PFSK-1 (cell line): Measurements from ENCODE around the gene HMOX1.
A peak's percentile ranks its signal among the peaks of the same experiment; 100 is the strongest.

Experiments
- FOXP2 ChIP-seq: optimal IDR thresholded peaks from 2 replicates; pipeline ENCODE3; 2011; ENCODE audit warnings: borderline replicate concordance, control low read depth, inconsistent platforms; ENCODE audit not compliant: insufficient read depth; ENCODE audit errors: extremely low read length, extremely low read depth
- POLR2AphosphoS5 ChIP-seq: IDR thresholded peaks from 2 replicates; pipeline ENCODE4 v1.6.1; 2012; ENCODE audit warnings: low read depth, mild to moderate bottlenecking, control low read depth, low read length, moderate library complexity
- REST ChIP-seq, 2 experiments: IDR thresholded peaks; 2 replicates each; pipeline versions ENCODE4 v1.6.1 to v1.8.0; 2011 to 2012; ENCODE audit warnings: low read depth in 2 of 2, low read length in 2 of 2, control low read depth in 1 of 2, inconsistent platforms in 1 of 2, mild to moderate bottlenecking in 1 of 2, moderate library complexity in 1 of 2; ENCODE audit not compliant: insufficient read depth in 1 of 2
- SIN3A ChIP-seq: IDR thresholded peaks from 2 replicates; pipeline ENCODE4 v1.6.1; 2012; ENCODE audit warnings: mild to moderate bottlenecking, low read length, moderate library complexity, borderline replicate concordance; ENCODE audit not compliant: insufficient read depth
- TAF1 ChIP-seq: IDR thresholded peaks from 2 replicates; pipeline ENCODE4 v1.6.1; 2012; ENCODE audit warnings: low read length, control low read depth, borderline replicate concordance; ENCODE audit not compliant: insufficient read depth

Gene HMOX1

GRCh38 chr22:35375526-35375925 lies 5.4 kb upstream of the HMOX1 start:
- TF ChIP-seq FOXP2: no peak
- TF ChIP-seq SIN3A: no peak
- no peak for TF ChIP-seq TAF1
- TF ChIP-seq REST (IDR thresholded peaks at IDR 0.05; ENCODE audit: insufficient read depth in 1 of 2, low read depth in 2 of 2, low read length in 2 of 2): no peak
- TF ChIP-seq POLR2AphosphoS5: no peak

GRCh38 chr22:35376728-35377472 lies 4.0 kb upstream of the HMOX1 start:
- no peak for TF ChIP-seq FOXP2
- TF ChIP-seq SIN3A: peak; percentile 82; the same call in 1 of the 2 replicates

GRCh38 chr22:35377735-35378134 lies 3.2 kb upstream of the HMOX1 start:
- TF ChIP-seq SIN3A: no peak
- TF ChIP-seq TAF1: no peak
- no peak for TF ChIP-seq REST (IDR thresholded peaks at IDR 0.05; ENCODE audit: insufficient read depth in 1 of 2, low read depth in 2 of 2, low read length in 2 of 2)
- no peak for TF ChIP-seq POLR2AphosphoS5
- TF ChIP-seq FOXP2: no peak

GRCh38 chr22:35378621-35379020 lies 2.3 kb upstream of the HMOX1 start:
- TF ChIP-seq FOXP2 (no peak), TAF1 (no peak), REST (IDR thresholded peaks at IDR 0.05; ENCODE audit: insufficient read depth in 1 of 2, low read depth in 2 of 2, low read length in 2 of 2) (no peak), POLR2AphosphoS5 (no peak), SIN3A (no peak)

GRCh38 chr22:35379146-35379993 lies 1.5 kb upstream of the HMOX1 start:
- no peak for TF ChIP-seq REST (IDR thresholded peaks at IDR 0.05; ENCODE audit: insufficient read depth in 1 of 2, low read depth in 2 of 2, low read length in 2 of 2)
- TF ChIP-seq TAF1: no peak
- no peak for TF ChIP-seq SIN3A
- no peak for TF ChIP-seq POLR2AphosphoS5
- TF ChIP-seq FOXP2: no peak
